Fibroblast of villous mesenchyme (primary cell): ENCODE measurements around the gene SSH3. TPM values are rescaled to one million over a fixed set of nuclear protein-coding genes. Genes with fewer than 3 reads are reported as not detected.

Source experiments
- DNase-seq: peaks from one replicate; pipeline ENCODE4 v3.0.0-alpha.2; 2010; ENCODE audit warnings: low read depth
- H3K4me3 ChIP-seq: 2 replicates; pipeline ENCODE4 v1.5.1; 2011; ENCODE audit warnings: low read depth, mild to moderate bottlenecking, low read length
- CTCF ChIP-seq: IDR thresholded peaks from 2 replicates; pipeline ENCODE4 v1.5.1; 2012; ENCODE audit warnings: low read depth, mild to moderate bottlenecking, low read length; ENCODE audit not compliant: insufficient read depth
- total RNA-seq: library from RNA; depleted of rRNA; stranded (reverse); fragments of >200 nt; gene quantifications from 2 replicates; pipeline ENCODE4 v1.2.3, GENCODE V29; 2012

SSH3 gene
- total RNA-seq, 1 donor = 21.2 TPM

- DNase-seq = no peak
- no peak overlapping the region for H3K4me3 ChIP-seq
- no peak for TF ChIP-seq CTCF
These were observed 29.9 kb upstream of the SSH3 start for GRCh38 chr11:67273260-67273990.

GRCh38 chr11:67274768-67275605, 28.3 kb upstream of the SSH3 start:
- TF ChIP-seq CTCF = no peak
- DNase-seq = no peak
- H3K4me3 ChIP-seq = no peak overlapping the region

- H3K4me3 ChIP-seq = no peak overlapping the region
- TF ChIP-seq CTCF = no peak
- DNase-seq = no peak
These were observed 27.5 kb upstream of the SSH3 start for GRCh38 chr11:67275606-67276409.

- DNase-seq = peak; percentile 52
- peak overlapping the region; percentile 43 for H3K4me3 ChIP-seq
- peak; percentile 38 for TF ChIP-seq CTCF
These were observed 26.5 kb upstream of the SSH3 start for GRCh38 chr11:67276781-67277230.

- peak overlapping the region; percentile 43 for H3K4me3 ChIP-seq
- peak; percentile 79 for DNase-seq
- TF ChIP-seq CTCF = no peak
These were observed 25.9 kb upstream of the SSH3 start for GRCh38 chr11:67277231-67277961.
